NCI-H524 treated with DMSO at 0.1 percent for 48 hours (cell line): ENCODE data around the gene GORASP2.

Experiments used
- DNase-seq: peaks from one replicate; lab custom pipeline; 2025; lab: John Stamatoyannopoulos, UW

GORASP2 gene

GRCh38 chr2:170999654-171000053 lies 70.6 kb downstream of the GORASP2 start:
- DNase-seq: no peak

- DNase-seq: no peak
Observed at GRCh38 chr2:171004363-171004762, 75.3 kb downstream of the GORASP2 start.

GRCh38 chr2:171004833-171005232 lies 75.8 kb downstream of the GORASP2 start:
- DNase-seq: no peak

- DNase-seq: no peak
Observed at GRCh38 chr2:171008550-171009205, 79.6 kb downstream of the GORASP2 start.

GRCh38 chr2:171009386-171009785 lies 80.3 kb downstream of the GORASP2 start:
- no peak for DNase-seq

- DNase-seq: no peak
Observed at GRCh38 chr2:171013851-171014250, 84.8 kb downstream of the GORASP2 start.

GRCh38 chr2:171016125-171016524 lies 87.1 kb downstream of the GORASP2 start:
- no peak for DNase-seq
